Mesenteric fat pad (tissue), 1 donor: ENCODE measurements around the gene FKBP8. TPM values are rescaled to one million over a fixed set of nuclear protein-coding genes. Genes with fewer than 3 reads are reported as not detected.
"Not testable (repeated sequence)": the region's sequence is repeated elsewhere in the genome, so short reads cannot be mapped to it uniquely, and the experiment has no call there.

ENCODE experiments used
- DNase-seq: peaks from one replicate; pipeline ENCODE4 v3.0.0-alpha.2; 2020; ENCODE audit warnings: low spot score
- total RNA-seq: library from RNA; stranded (reverse); fragmentation: NEBNext Ultra II Directional; extraction: Animal tissue kit (Norgen Biotek cat#: 25700); gene quantifications from one replicate; pipeline ENCODE4 v1.2.1, GENCODE V29; 2021
- donor health status: DM: yes; HTN: yes; CAD: no.

The FKBP8 gene
- total RNA-seq, 1 donor from 2014 or later: 176 TPM

GRCh38 chr19:18559685-18560084, 16.3 kb upstream of the FKBP8 start:
- no peak for DNase-seq

GRCh38 chr19:18558604-18559003, 15.2 kb upstream of the FKBP8 start:
- no peak for DNase-seq

- no peak for DNase-seq
Measured at GRCh38 chr19:18558202-18558555, 14.8 kb upstream of the FKBP8 start.

GRCh38 chr19:18557411-18558201, 14.2 kb upstream of the FKBP8 start, which contains the start of gene KXD1:
Gene KXD1 (plus strand): TSS chr19:18557870. CDS start chr19:18562057, 4,187 bp downstream.
- peak; percentile 98 for DNase-seq

GRCh38 chr19:18551631-18552030, 8.3 kb upstream of the FKBP8 start:
- no peak for DNase-seq

GRCh38 chr19:18543814-18544475, 572 bp upstream of the FKBP8 start:
- no peak for DNase-seq

GRCh38 chr19:18541992-18542940, 1.1 kb downstream of the FKBP8 start:
- DNase-seq: no peak

GRCh38 chr19:18541258-18541991, 1.9 kb downstream of the FKBP8 start:
- no peak for DNase-seq

GRCh38 chr19:18540200-18540599, 3.2 kb downstream of the FKBP8 start:
- not testable (repeated sequence) for DNase-seq

GRCh38 chr19:18539372-18539771, 4.0 kb downstream of the FKBP8 start:
- no peak for DNase-seq

GRCh38 chr19:18538115-18538514, 5.3 kb downstream of the FKBP8 start:
- no peak for DNase-seq

GRCh38 chr19:18537431-18537830, 5.9 kb downstream of the FKBP8 start:
- no peak for DNase-seq

- DNase-seq: no peak
Measured at GRCh38 chr19:18536475-18536874, 6.9 kb downstream of the FKBP8 start.

- no peak for DNase-seq
Measured at GRCh38 chr19:18533058-18533457, 10.3 kb downstream of the FKBP8 start.

GRCh38 chr19:18532168-18532890, 11.0 kb downstream of the FKBP8 start:
- DNase-seq: no peak

- no peak for DNase-seq
Measured at GRCh38 chr19:18531485-18531884, 11.9 kb downstream of the FKBP8 start.

- DNase-seq: no peak
Measured at GRCh38 chr19:18529782-18530181, 13.6 kb downstream of the FKBP8 start.

- no peak for DNase-seq
Measured at GRCh38 chr19:18526316-18526715, 17.1 kb downstream of the FKBP8 start.

GRCh38 chr19:18523841-18524240, 19.5 kb downstream of the FKBP8 start:
- DNase-seq: no peak

- not testable (repeated sequence) for DNase-seq
Measured at GRCh38 chr19:18522862-18523440, 20.4 kb downstream of the FKBP8 start.
